Measurements from ENCODE around the gene ZNF883. TPM values are rescaled to one million over a fixed set of nuclear protein-coding genes. Genes with fewer than 3 reads are reported as not detected.
"Not testable (repeated sequence)": the region's sequence is repeated elsewhere in the genome, so short reads cannot be mapped to it uniquely, and the experiment has no call there.

Gene ZNF883
- 2.7 TPM for total RNA-seq

DNA sequence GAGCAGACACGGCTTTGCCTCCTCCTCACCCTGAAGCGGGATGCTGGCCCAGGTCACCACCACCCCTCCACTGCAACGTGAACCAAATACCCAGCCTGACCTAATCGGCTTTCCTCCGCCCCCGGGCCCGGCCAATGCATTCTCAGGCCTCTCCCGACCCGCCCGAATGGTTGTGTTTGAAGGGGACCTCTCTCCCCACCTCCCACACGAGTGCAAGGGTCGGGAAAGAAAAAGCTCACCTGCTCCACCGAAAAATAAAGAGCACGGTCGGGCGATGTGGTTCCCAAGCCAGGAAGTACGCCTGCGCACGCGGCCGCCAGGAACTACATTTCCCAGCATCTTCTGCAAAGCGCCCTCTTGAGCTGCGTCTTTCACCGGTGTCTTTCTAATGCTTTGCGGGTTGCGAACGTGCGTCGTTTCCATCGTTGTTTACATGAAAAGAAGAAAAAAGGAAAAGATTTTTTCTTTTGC is at the start of gene ZNF883:
ZNF883 (minus strand) TSS at position 282 of the 471 bp plus-strand sequence.
- DNase-seq: peak; percentile 55

GRCh38 chr9:113061072-113061850 is 49.3 kb upstream of the ZNF883 start:
- DNase-seq: not testable (repeated sequence)

- not testable (repeated sequence) for DNase-seq
Measured at GRCh38 chr9:113059581-113060284, 47.7 kb upstream of the ZNF883 start.

GRCh38 chr9:113057193-113057592 is 45.2 kb upstream of the ZNF883 start:
- DNase-seq: peak; percentile 27

- DNase-seq: peak; percentile 96
Measured at GRCh38 chr9:113056191-113057106, 44.5 kb upstream of the ZNF883 start, which contains the start of gene ZFP37. ZFP37 (minus strand) TSS chr9:113056724; CDS start chr9:113056688, 36 bp downstream.

DNA sequence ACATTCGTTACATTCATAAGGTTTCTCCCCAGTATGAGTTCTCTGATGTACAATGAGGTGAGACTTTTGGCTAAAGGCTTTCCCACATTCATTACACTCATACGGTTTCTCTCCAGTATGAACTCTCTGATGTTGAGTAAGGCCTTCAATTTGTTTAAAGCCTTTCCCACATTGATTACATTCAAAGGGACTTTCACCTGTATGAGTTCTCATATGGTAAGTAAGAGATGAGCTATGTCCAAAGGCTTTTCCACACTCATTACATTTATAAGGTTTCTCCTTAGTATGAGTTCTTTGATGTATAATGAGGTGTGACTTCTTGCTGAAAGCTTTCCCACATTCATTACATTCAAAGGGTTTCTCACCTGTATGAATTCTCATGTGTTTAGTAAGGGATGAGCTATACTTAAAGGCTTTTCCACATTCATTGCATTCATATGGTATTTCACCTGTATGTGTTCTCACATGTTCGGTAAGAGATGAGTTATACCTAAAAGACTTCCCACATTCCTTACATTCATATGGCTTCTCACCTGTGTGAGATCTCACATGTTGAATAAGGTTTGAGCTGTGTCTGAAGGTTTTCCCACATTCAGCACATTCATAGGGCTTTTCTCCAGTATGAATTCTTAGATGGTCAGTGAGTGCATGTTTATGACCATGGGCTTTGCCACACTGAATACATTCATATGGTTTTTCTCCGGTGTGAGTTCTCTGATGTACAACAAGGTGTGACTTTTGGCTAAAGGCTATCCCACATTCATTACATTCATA is 31.1 kb upstream of the ZNF883 start:
- no peak for DNase-seq

- DNase-seq: no peak
Measured at GRCh38 chr9:113026200-113026599, 14.2 kb upstream of the ZNF883 start.

DNA sequence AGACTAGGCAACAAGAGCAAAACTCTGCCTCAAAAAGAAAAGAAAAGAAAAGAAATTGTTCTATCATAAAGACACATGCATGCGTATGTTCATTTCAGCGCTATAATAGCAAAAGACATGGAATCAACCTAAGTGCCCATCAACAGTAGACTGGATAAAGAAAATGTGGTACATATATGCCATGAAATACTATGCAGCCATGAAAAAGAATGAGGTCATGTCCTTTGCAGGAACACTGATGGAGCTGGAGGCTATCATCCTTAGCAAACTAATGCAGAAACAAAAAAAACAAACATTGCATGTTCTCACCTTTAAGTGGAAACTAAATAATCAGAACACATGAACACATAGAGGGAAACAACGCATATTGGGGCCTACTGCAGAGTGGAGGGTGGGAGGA is 6.3 kb upstream of the ZNF883 start:
- no peak for DNase-seq

DNA sequence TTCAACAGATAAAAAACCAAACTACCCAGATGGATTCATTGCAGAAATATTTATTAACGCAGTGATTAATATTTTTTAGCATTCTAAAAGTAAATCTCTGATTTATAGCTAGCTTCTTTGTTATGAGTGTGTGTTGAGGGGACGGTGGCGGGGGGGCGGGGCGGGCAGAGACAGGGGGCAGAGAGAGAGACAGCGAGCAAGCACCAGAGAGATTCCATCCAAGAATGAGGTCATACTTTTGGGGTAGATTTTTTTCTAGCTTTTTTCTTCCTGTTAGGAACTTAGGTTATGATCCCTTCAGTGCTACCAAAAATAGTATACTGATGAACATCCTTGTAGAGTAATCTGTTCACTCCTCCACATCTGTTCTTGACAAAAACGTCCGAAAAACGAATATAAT is 500 bp upstream of the ZNF883 start:
- DNase-seq: no peak

GRCh38 chr9:113005777-113006176 is 6.2 kb downstream of the ZNF883 start:
- no peak for DNase-seq

- DNase-seq: no peak
Measured at GRCh38 chr9:112997236-112997941, 14.6 kb downstream of the ZNF883 start.

DNA sequence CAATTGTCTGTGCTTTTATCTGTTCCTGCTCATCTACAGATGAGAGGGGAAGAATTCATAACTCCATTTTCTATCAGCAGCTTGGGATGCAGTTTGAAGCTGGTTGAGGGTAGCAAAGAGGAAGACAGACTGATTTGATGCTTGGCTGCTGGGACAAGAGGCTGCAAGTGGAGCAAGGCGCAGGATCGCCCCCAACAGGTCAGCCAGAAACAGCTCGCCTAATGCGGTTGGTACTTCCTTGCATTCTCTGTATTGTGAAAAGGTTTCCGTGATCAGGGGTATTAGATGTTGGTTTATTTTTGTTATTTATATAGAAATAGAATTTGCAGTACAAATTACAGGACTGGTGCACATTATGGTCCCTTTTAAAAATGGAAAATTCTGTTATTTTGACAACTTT is 40.6 kb downstream of the ZNF883 start:
- no peak for DNase-seq

- DNase-seq: no peak
Measured at GRCh38 chr9:112970939-112971338, 41.1 kb downstream of the ZNF883 start.

DNA sequence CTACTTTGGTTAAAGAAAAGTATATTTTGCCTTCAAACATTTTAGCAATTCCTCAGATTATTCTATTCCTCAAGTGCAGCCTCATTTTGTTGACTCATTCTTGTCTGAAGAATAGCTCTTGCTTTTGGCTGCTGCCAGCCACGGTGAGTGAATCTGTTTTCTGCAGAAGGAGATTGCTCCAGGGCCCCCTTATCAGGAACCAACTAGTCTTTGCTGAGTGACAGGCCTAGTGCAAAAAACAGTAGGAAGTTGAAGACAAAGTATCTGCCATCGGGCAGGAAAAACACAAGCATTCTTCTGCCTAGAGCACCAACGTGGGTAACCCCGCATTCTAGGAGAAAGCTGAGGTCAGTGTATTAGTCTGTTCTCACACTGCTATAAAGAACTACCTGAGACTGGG is 42.3 kb downstream of the ZNF883 start:
- DNase-seq: no peak

DNA sequence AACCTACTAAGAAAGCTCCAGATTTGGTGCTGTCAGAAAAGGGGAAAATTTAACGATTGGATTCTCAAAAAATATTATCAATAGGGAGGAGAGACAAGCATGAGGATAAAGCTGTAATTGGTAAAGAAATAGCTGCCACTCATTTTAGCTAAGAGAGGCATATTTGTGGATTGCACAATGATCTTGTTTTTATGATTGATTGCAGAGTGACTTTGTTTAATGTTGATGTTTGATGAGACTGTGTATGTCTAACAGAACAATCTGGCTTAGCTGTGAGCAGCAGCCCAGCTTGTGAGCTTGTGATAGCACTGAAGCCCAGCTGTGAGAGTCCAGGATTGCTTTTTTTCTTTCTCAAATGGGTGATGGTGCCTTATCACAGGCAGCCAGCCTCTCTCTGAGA is 56.4 kb downstream of the ZNF883 start:
- no peak for DNase-seq

DNA sequence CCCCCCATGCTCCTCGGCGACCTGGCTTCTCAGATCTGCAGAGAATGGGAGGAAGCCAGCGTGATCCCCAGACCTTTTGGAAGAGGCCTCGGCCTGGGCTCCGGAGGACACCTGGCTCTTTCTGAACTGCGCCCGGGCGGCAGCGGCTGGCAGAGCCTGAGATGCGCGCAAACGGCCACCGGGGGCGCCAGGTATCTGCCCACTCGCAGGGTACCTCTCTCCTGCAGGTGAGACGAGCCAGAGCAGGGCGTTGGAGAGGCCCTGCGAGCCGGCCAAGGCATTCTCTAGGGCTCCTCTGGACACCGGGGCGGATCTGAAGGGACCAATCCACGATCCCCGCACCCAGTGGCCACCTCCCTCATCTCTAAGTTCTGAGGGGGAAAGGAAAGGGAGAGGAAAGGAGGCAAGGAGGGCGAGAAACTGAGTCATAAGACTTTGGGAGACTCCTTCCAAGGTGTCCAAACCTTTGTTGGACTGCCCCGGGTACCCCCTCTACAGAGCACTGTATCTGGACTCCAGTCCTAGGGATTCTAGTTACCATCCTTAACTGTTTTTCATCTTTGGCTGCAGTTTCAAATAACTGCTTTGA is 66.3 kb downstream of the ZNF883 start:
- no peak for DNase-seq

DNA sequence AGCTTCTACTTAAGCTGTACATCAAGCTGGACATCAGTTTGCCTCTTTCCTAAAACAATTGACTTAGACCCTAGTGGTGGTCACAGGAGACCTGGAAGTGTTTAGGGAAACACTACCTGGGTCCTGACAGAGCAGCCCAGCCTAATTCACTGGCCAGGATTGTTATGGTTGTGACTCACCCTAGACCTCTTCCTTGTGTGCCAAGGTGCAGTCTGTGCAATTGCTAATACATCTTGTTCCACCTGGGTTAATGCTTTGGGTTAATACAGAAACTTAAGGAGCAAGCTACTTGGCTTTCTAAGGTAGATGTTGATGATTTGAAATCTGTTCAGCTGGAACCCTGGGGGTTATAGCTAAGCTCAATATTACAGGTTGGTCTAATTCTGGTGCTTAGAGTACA is 72.6 kb downstream of the ZNF883 start:
- DNase-seq: no peak

DNA sequence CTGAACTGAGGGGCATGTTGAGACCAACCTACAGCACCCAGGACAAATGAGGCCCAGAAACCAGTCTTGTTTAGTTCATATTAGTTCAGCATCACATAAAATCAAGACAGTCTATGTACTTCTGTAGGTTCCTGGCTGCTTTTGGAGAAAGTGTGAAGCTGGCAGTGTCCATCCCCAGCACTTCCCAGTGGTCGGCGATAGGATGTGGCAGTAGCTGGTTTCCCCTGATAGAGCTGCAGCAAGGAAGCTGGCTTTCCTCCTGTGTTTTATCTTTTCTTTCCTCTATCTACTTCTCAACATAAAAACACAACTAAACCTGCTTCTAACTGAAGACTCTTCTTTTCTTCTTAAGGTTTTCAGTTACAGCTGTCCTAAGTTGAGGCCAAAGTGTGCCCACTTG is 78.3 kb downstream of the ZNF883 start:
- DNase-seq: no peak

- no peak for DNase-seq
Measured at GRCh38 chr9:112925058-112925641, 86.8 kb downstream of the ZNF883 start.

- DNase-seq: no peak
Measured at GRCh38 chr9:112921549-112921948, 90.4 kb downstream of the ZNF883 start.

Measured in skin of body (tissue), 2 donors.